ENCODE measurements around the gene TMEM234.

Gene TMEM234

DNA sequence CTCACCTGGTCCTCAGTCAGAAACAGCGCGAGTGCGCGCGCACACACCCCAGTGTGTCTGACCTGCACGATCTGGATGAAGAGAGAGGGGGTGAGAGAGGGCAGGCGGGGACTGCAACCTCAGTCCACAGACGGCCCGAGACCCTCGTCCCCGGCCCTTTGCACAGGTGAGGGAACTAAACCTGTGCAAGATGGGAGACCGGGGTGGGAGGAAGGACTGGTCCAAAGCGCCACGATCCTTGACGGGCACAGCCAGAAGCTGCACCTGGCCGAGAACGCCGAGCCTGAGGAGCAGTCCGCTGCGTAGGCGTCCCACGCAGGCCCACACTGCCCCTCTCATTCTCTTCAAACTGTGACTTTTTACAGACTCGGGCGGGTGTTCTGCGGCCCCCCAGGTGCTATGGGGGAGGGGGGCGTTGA, 17.2 kb downstream of the TMEM234 start:
- in situ Hi-C loops (cut with MboI; ENCODE audit: low sequenced_read_pairs), result loop anchor here (25.0 kb wide), 1 partner anchor 157 kb away; the partner anchor contains the start of genes FAM229A and TSSK3

DNA sequence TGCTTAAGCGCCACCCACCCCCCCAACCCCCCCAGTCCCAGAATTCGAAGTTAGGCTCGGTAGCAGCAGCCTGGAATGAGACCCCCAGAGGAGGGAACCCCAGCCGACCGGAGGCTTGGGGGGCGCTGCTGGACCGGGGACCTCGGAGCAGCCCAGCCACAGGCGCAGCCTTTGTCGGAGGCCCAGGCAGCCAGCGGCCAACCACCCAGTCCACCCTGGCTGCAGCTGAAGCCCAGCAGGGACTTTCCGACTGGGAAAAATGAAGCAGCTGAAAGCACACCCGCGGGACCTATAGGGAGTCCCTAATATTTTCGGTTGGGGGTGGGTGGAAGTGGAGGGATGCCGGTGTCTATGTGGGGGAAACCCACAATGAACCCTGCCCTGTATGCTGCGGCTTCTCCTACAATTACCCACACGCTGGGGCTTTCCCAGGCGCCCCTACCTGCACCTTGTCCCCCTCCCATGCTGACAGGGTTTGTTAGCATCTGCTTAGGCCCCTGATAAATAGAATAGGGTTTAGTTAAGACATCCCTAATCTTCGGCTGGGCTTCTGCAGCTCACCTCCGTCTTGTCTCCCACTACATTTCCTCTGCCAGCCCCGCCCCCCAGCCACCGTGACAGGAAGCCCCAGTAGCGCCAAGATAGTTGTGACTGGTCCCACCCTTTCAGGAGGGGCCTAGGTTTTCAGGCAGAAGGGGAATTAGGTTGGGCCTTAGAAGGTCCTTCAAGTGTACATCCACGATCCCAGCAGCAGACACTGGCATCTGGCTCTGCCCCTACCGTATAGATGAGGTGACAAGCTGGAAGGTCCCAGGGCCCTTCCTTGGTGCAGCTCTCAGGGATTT, 20.9 kb downstream of the TMEM234 start:
- in situ Hi-C loops (cut with MboI; ENCODE audit: low sequenced_read_pairs), result loop anchor here (25.0 kb wide), 1 partner anchor 161 kb away; the partner anchor contains the start of genes FAM229A and TSSK3

DNA sequence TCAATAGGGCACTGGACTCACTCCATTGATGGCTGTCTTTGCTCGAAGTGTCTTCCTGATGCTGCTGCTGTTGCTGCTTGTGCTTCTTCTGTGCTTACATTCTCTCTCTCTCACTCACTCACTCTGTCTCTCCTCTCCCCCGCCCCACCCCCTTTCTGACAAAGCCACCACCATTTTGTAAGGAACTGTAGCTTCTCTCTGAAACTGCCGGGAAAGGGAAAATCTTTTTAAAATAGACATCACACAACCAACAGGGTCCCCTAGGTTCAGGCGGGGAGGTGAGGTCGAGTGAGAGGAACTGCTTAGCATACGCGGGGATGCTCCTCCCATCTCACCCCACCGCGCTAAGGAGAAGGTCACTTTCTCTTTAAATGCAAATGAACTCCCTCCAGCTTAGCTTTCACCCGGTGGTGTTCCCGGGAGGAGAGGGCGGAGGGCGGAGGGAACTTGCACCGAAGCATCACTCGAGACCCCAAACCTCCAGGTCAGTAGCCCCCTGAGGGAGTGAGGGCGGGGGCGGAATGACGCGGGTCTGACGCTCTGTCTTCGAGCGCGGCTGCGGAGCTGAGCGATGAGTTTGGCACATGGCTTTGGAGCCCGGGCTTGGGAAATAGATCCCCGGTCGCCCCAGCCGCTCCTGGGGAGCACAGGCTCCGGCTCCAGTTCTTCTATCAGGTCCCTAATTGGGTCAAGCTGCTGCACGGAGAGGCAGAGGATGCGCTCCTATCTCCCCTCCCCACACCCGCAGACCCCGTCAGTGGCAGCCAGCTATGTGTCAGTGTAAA, 21.7 kb downstream of the TMEM234 start, which contains the start of gene CCDC28B:
TSS of gene CCDC28B (plus strand) at position 370 of the 785 bp plus-strand sequence. CDS start 1,341 bp downstream, outside the sequence.
- in situ Hi-C loops (cut with MboI; ENCODE audit: low sequenced_read_pairs), result loop anchor here (25.0 kb wide), 1 partner anchor 162 kb away; the partner anchor contains the start of genes FAM229A and TSSK3

DNA sequence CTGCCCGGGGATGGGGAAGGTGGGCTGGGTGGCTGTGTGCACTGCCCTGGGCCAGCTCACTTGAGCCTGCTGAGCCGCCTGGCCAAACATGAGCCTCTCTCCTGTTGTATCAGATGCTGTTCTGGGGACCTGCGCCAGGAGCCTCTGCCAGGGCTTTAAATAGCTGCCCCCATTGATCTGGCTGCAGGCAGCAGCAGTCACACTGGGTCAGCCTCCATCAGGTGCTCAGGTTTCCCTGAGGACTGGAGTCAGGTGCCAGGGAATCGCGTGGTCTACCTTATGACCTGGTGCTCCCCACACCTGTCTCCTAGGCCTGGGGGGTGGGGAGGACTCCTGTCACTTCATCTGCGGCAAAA, 22.5 kb downstream of the TMEM234 start:
- in situ Hi-C loops (cut with MboI; ENCODE audit: low sequenced_read_pairs), result loop anchor here (25.0 kb wide), 1 partner anchor 163 kb away; the partner anchor contains the start of genes FAM229A and TSSK3

DNA sequence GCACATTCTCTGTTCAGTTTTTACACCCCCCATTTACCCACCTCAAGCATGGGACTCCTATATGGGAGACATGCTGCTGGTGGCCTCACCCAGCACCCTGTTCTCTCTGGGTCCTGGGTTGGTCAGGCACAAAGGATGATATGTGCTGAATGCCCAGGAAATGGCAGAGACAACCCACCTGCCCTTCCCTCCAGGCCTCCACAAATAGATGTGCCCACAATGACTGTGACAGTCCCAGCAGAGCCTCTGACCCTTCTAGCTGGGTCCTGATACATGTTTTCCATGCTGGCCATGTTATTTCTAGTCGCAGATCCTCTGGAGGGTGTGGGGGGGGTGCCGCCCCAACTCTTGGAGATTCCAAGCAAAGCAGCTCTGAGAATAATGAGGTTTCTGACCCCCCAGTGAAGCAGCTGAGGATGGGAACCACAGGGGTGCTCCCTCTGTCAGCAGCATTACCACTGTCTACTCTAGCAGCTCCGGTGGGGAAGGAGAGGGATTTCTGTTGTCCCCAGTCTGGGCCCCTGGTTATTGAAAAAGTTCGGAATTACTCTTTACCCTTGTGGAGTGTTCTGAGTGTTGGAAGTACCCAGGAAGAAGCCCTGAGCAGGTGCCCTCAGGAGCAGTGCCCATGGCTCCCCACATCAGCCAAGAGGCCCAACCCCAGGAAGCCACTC, 23.0 kb downstream of the TMEM234 start:
- in situ Hi-C loops (cut with MboI; ENCODE audit: low sequenced_read_pairs), result no loop called here

DNA sequence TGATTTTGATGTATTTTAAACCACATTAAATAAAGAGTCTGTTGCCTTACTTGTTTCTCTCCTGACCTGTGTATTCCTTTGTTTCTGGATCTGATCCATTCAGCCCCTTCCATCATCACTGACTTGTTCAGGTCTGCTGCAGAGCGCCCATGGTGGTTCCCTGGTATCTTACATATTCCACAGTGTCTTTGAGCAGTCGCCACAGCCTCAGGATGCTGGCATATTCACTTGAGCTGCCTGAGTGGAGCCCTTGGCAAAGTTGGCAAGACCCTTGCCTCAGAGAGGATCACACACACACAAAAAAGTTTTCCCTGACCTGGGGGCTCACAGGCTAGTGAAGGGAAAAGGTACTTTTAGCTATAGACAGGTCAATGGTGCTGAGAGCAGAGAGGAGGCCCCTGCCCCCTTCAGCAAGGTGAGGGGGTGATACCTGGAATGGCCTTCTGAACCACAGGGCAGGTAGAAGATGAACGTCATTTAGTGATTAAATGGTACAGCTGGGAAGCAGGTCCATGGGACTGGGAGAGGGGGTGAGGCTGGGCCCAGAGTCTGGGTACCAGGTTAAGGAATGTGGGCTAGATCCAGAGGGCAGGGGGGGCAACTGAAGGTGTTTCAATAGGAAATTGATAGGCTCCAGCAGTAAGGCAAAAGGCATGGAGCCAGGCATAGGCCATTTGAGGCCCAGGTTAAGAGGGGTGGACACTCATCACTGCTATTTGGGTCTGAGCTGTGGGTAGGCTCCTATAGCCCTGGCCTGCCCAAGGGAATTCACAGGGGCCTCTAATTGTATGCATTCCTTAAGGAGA, 23.7 kb downstream of the TMEM234 start:
- in situ Hi-C loops (cut with MboI; ENCODE audit: low sequenced_read_pairs), result no loop called here

DNA sequence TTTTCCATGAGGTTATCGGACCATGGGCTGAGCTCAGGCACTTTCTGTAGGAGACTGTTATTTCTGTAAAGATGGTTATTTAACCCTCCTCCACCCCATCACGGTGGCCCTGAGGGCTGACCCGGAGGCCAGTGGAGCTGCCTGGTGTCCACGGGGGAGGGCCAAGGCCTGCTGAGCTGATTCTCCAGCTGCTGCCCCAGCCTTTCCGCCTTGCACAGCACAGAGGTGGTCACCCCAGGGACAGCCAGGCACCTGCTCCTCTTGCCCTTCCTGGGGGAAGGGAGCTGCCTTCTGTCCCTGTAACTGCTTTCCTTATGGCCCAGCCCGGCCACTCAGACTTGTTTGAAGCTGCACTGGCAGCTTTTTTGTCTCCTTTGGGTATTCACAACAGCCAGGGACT, 24.3 kb downstream of the TMEM234 start:
- in situ Hi-C loops (cut with MboI; ENCODE audit: low sequenced_read_pairs), result no loop called here

DNA sequence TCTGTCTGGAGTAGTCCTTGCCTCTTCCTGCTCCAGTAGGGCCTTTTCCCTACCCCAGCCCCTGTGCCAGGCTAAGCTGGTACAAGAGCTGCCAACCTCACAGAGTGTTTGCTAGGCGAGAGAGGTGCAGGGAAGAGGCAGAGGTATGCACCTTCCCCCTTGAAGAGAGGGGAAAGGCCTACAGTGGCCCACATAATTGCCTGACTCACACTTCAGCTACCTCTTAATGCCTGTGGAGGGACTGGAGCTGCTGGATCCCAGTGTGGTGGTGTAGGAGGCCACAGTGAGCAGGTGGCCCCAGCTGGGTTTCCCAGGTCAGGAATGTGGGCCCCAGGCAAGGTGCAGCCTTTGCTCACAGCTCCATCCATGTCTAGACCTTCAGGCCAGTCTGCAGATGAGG, 25.1 kb downstream of the TMEM234 start:
- in situ Hi-C loops (cut with MboI; ENCODE audit: low sequenced_read_pairs), result no loop called here

DNA sequence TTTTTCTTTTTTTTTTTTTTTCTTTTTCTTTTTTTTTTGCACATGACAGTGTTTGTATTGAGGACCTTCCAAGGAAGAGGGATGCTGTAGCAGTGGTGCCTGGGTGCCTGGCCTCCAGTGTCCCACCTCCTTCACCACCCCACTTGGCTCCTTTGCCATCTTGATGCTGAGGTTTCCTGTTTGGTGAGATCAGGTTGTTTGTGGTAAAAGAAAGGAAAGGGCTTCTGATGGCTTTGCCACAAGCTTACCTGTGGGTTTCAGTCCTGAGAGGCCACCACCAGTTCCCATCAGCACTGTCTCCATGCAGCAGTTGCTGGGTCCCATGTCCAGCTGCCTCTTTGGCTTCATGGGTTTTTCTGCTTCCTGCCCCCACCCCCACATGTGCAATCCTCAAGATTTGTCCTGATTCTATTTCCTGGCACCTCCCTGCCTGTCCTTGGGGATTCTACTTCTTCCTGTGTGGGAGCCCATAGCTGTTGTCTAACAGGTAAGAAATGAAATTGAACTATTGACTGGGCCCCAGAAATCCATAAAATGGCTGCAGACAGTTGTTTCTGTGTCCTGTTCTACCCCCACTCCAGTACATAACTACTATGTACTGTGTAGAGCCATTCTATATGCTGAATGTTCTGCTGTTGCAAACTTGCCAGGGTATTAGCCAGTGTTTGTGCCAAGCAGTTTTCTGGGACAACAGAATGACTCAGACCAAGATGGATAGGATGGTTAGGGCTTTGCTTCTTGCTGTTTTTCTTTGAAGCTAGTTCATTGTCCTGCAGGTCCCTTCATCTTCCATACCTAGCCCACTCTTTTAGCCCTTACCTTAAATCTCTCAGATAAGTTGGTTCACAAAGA, 26.0 kb downstream of the TMEM234 start:
- in situ Hi-C loops (cut with MboI; ENCODE audit: low sequenced_read_pairs), result no loop called here

DNA sequence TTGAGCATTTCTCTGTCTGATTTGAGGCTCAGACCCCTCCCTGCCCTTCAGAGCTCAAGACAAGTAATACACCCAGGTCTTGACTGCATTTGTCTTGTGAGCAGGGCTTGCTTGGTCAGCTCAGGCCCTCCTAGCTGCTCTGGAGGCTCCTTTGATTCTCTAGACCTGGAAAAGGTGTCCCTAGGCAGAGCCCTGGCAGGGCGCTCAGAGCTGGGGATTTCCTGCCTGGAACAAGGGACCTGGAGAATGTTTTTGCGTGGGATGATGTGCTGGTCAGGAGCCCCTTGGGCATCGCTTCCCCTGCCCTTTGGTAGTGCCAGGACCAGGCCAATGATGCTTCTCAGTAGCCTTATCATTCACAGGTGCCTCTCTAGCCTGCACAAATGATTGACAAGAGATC, 26.6 kb downstream of the TMEM234 start:
- in situ Hi-C loops (cut with MboI; ENCODE audit: low sequenced_read_pairs), result no loop called here

DNA sequence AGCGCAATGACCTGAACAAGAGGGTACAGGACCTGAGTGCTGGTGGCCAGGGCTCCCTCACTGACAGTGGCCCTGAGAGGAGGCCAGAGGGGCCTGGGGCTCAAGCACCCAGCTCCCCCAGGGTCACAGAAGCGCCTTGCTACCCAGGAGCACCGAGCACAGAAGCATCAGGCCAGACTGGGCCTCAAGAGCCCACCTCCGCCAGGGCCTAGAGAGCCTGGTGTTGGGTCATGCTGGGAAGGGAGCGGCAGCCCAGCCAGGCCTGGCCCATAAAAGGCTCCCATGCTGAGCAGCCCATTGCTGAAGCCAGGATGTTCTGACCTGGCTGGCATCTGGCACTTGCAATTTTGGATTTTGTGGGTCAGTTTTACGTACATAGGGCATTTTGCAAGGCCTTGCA, 27.2 kb downstream of the TMEM234 start:
- in situ Hi-C loops (cut with MboI; ENCODE audit: low sequenced_read_pairs), result no loop called here

DNA sequence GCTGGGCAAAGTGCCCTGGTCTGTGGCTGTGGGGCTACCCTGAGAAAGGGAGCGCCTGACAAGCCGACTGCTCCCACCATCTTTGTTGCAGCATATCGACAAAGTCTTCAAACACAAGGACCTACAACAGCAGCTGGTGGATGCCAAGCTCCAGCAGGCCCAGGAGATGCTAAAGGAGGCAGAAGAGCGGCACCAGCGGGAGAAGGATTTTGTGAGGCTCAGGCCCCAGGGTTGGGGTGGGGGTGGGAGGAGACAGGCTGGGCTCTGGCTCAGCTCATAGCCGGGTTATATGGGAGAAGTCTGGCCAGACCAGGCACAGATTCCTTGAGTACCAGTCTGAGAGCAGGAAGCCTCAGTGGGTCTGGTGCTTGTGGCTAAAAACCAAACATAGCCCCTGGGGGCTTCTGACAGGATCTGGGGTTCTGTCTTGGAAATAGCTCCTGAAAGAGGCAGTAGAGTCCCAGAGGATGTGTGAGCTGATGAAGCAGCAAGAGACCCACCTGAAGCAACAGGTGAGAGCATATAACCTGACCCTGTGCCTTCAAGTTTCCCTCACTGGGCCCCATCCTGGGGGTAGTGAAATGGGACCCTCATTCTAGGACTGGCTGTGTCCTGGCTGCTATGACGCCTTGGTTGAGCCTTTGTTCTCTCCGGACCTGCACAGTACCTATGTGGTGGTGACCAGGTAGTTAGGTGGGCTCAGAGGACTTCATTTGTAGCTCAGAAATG, 29.8 kb downstream of the TMEM234 start:
- in situ Hi-C loops (cut with MboI; ENCODE audit: low sequenced_read_pairs), result no loop called here

DNA sequence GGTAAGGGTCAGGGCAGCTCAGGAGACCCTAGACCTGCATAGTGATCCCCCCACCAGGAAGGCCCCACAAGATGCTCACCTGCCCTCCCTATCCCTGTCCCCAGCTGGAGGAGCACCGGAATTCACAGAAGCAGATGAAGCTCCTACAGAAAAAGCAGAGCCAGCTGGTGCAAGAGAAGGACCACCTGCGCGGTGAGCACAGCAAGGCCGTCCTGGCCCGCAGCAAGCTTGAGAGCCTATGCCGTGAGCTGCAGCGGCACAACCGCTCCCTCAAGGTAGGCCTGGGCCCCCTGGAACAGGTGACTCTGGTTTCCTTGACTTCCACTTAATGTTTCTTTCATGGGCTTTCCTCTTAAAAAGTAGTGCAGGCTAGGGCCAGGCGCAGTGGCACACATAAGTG, 34.3 kb downstream of the TMEM234 start:
- in situ Hi-C loops (cut with MboI; ENCODE audit: low sequenced_read_pairs), result no loop called here

DNA sequence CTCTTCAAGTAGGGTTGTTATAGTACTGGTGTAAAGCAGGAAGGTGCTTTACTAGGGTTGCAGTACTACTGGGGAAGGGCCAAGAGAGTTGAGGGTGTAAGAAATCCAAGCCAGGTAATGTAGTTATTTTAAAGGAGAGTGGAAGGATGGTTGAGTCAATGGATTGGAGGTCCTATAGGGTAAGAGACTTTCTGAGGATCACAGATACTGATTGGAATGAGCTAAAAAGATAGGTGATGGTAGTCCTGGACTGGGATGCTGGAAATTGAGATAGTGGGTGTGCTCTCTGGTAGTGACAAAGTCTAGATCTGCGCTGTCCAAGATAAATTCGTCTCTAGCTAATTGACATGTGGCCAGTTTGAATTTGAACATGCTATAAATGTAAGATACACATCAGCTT, 35.7 kb downstream of the TMEM234 start:
- in situ Hi-C loops (cut with MboI; ENCODE audit: low sequenced_read_pairs), result no loop called here

DNA sequence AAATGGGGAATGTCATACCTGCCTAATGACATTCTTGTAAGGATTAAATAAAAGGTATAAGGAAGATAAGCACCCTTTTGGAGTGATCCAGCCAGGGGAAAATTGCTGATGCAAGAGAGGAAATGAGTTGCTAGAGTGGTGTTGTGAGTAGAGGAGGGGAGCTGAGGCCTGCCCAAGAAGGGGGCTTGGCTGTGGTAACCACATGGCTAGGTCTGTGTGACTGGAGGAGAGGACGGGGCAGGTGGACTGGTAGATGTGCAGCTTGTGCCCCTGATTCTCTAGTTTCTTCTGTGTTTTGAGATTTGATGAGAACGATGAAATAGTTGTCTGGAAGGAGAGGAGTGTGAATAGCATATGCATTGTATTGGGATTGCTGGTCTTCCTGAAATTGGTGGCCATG, 36.1 kb downstream of the TMEM234 start:
- in situ Hi-C loops (cut with MboI; ENCODE audit: low sequenced_read_pairs), result no loop called here

DNA sequence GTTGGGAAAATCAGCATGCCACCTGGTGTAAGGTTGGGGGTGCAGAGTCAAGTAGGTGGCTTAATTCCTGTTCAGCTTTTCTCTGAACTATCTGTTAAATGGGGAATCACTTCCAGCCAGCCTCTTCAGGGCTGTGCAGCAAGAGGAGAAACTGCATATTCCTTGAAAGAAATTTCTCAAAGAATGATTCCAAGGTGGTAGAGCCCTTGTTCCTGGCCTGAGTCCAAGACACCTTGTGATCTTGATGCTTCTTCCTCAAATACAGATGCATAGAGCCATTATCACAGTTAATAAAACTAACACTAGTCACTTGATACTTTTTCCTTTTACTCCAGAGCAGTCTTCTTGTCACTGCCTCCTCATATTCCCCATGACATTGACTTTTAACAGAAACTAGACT, 37.5 kb downstream of the TMEM234 start:
- in situ Hi-C loops (cut with MboI; ENCODE audit: low sequenced_read_pairs), result no loop called here

DNA sequence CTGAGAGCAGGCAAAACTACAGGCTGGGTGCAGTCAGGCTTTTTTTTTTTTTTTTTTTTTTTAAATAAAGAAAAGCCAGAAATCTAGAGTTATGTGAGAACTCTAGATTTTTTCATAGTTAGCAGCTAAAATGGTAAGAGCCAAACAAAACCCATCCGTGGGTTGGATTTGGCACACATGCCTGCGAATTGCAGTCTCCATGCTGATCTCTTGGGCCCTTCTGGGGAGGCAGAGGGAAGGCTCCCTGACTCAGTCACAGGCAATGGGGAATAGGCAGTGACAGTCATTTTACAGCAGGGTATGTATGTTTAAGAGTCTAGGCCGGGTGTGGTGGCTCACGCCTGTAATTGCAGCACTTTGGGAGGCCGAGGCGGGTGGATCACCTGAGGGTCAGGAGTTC, 40.1 kb downstream of the TMEM234 start:
- in situ Hi-C loops (cut with MboI; ENCODE audit: low sequenced_read_pairs), result no loop called here

DNA sequence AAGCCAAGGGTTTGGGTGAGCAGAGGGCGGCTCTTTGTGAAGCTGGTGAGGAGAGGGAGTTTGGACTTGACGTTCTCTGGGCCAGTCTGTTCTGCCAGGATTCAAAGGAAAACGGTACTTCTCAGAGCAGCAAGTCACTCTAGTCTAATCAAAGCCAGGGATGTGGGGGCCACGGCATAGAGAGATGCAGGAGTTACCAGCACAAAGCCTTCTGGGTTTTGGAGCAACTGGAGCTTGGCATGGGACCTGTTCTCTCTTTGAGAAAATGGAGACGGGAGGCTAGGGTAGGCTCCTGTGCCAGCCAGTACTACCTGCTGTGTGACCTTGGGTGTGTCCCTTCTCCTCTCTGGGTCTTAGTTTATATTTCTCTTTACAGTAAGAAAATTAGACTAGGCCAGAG, 40.6 kb downstream of the TMEM234 start:
- in situ Hi-C loops (cut with MboI; ENCODE audit: low sequenced_read_pairs), result no loop called here

DNA sequence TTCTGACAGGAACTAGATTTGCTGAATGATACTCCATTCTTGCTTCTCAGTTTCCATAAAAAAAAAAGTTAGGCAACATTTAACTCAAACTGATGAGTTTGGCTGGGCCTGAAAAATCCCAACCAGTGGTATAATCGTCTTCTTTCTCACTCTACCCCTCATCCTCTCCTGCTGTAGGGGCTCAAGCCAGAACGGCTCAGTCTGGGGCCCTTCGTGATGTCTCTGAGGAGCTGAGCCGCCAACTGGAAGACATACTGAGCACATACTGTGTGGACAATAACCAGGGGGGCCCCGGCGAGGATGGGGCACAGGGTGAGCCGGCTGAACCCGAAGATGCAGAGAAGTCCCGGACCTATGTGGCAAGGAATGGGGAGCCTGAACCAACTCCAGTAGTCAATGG, 41.1 kb downstream of the TMEM234 start:
- in situ Hi-C loops (cut with MboI; ENCODE audit: low sequenced_read_pairs), result no loop called here

Measured in HL-60/S4 treated with phorbol 12-myristate 13-acetate at 8.2 ng/mL for 4 days and 3 days (cell line).